Suppressor macrophage treated with lipopolysaccharide for 4 hours (primary cell): ENCODE data around the gene BNC2.

Experiments
- DNase-seq: peaks from one replicate; pipeline ENCODE4 v3.0.0-alpha.2; 2020

BNC2 gene

GRCh38 chr9:16708656-16709435 lies 161.6 kb downstream of the BNC2 start:
- DNase-seq = no peak

- DNase-seq = no peak
Measured at GRCh38 chr9:16705111-16705604, 165.3 kb downstream of the BNC2 start.

- DNase-seq = no peak
Measured at GRCh38 chr9:16704116-16705110, 166.1 kb downstream of the BNC2 start.

DNA sequence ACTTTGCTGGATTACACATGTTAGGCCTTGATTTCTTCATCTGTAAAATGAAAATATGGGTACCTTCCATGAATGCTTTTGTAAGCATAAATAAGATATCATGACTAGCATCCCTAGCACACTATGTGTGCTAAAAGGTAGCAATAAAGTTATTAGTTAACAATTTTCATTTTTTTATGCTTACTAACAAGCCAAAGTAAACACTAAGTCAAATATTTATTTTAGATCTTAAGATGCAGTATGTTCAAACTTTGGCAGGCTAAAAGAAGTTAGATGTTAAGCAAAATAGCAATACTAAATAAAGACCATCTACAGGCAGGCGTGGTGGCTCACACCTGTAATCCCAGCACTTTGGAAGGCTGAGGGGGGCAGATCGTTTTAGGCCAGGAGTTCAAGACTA lies 169.1 kb downstream of the BNC2 start:
- DNase-seq = no peak

GRCh38 chr9:16693616-16694015 lies 176.9 kb downstream of the BNC2 start:
- DNase-seq = no peak

DNA sequence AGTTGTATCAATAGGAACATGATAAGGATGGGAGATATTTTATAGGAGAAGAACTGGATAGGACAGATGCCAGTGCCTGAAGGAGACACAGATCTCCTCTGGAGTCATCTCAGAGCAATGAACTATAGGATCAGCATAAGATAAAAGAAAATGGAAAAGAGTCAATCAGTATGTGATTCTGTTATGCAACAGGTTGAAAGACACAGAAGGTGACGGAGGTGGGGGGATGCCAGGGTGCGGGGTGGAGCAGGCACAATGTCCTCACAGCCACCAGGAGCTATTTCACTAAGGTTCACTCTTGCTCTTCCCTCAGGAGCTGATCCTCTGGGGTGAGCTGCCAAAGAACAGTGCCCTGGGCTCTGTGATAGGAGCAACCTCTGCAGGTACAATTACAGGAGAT lies 179.8 kb downstream of the BNC2 start:
- DNase-seq = no peak

DNA sequence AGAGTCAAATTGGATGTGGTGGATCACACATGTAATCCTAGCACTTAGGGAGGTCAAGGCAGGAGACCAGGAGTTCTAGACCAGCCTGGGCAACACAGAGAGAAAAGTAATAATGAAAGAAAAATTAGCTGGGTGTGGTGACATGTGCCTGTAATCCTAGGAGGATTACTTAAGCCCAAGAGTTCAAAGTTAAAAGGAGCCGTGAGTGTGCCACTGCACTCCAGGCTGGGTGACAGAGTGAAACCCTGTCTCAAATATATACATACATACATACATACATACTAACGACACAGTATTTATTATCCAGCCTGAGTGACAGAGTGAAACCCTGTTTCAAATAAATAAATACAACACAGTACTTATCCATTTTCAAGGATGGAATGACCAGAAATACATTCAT lies 180.3 kb downstream of the BNC2 start:
- DNase-seq = no peak

GRCh38 chr9:16689351-16689938 lies 181.0 kb downstream of the BNC2 start:
- no peak for DNase-seq

- no peak for DNase-seq
Measured at GRCh38 chr9:16688814-16689213, 181.7 kb downstream of the BNC2 start.

GRCh38 chr9:16687678-16688369 lies 182.6 kb downstream of the BNC2 start:
- no peak for DNase-seq

- no peak for DNase-seq
Measured at GRCh38 chr9:16683326-16683725, 187.1 kb downstream of the BNC2 start.

DNA sequence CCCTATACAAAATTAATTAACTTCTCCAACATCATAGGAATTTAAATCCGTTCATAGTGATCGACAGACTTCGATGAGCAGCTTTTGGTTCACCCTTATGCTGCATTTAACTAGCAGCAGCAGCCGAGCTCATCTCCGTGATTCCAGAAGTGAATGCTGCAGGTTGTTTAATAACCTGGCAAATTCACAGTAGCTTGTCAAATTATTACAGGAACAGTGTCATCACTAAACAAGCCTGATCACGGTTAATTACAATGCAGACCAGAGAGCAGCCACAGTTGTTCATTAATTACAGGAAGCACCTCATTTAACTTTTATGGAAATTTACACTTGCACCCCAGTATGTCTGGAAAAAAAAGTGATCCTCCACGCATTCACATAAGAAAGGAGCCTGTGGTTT lies 188.2 kb downstream of the BNC2 start:
- no peak for DNase-seq

- no peak for DNase-seq
Measured at GRCh38 chr9:16681652-16681987, 188.8 kb downstream of the BNC2 start.

DNA sequence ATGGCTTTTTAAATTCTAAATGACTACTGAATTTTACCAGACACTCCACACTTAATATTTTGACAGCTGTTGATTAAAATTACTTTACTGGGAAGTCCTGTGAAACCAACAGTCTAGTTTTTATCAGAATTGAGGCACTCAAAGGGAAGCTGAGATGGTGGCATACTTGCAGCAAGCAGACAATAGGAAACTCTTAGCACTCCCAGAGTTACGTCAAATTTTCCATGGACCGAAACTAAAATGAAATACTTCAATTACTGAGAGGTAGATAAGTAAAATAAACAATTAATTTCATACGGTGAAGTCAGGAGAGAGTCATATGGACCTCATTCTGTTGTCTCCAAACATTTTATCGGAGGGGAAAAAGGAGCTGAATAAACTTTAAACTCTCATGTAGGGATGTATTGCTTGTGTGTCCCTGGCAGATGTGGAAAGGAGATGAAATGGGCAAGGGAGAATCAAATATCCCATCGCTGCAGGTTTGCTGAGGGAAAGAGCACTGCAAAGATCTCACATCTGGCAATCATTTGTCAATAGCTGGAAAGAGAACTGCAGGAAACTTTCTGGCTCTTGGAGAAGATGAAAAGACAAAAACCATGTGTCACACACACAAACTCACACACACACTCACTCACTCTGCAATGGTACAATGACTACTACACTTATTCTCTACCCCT lies 189.4 kb downstream of the BNC2 start:
- DNase-seq = no peak

DNA sequence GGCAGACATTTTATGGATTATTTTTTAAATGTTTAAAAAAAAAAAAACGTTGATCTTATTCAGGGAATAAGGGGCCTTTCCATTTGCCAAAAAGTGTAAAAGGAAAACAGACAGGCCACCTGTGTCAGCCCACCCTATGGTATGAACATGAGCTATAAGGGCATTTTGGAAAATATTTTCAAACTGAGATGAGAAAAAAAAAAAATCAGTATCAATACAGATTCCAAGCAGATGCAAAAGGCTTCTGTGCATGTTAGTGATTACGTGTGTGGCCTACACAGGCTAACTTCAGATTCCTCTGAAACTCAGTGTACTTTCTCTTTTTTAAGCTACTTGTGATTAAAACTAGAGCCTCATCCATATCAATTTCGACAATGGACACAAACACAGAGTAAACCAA lies 189.9 kb downstream of the BNC2 start:
- DNase-seq = no peak

DNA sequence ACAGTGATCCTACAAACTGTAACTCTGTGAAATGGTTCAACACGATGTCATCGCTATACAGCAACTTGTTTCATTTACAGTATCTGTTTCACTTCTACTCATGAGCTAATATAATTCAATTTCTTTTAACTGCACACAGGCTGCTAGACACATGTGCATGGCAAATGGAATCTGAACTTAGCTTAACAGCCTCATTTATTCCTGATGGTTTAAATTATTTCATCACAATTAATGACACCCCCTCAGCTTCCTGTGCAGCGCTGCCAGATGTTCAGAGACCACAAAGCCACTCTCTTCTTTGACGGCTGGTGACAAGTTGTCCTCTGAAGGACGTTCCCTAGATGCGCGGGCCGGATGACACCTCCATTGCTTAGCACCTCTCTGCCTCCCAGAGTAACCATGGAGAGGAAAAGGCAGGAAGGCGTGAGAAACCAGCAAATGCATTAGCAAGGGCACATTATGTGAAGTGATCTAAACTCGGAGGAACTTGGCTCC lies 191.1 kb downstream of the BNC2 start:
- peak; percentile 3 for DNase-seq

- no peak for DNase-seq
Measured at GRCh38 chr9:16676519-16676918, 194.0 kb downstream of the BNC2 start.

DNA sequence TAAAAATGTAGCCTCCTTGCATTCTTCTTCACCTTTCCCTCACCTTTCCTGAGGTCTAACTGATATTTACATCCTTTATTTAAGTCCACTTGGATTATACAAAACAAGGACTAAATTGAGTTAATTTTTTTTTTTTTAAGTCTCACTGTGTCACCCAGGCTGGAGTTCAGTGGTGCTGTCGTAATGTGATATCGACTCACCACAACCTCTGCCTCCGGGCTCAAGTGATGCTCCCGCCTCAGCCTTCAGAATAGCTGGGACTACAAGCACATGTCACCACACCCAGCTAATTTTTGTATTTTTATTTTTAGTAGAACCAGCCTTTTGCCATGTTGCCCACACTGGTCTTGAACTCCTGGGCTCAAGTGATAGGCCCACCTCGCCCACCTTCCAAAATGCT lies 195.3 kb downstream of the BNC2 start:
- DNase-seq = no peak

DNA sequence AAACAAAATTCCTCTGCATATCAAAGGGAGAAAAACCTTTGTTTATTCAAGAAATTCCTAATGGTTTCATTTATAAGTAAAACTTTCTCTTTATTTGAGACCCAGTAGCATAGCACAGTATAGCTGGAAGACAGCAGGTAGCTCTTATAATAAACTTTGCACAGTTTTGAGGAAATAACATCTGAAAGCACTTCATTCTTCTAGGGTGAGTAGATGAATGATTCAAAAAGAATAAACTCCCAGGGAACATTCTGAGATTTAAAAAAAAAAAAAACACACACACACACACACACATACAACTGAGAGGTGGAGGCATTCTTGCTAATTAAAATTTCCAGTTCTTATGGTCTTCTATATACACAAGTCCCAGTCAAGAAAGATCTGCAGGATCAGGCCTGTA lies 197.3 kb downstream of the BNC2 start:
- no peak for DNase-seq

DNA sequence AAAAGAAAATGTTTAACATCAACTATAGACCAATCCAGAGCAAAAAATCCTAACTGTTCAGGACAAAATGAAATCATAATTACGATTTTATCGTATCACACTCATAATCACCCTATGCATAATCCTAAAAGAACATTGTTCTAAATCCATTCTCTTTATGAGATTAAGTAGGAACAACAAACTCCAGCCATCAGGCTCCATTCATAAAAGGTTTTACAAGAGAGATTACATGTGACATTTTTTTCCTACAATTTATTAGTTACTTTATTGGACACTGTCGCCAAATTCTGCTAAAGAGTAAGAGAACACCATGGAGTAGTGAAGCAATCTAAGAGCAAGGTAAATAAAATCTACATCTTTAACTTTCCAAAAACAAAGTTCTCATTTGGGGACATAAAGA lies 198.0 kb downstream of the BNC2 start:
- DNase-seq = no peak

DNA sequence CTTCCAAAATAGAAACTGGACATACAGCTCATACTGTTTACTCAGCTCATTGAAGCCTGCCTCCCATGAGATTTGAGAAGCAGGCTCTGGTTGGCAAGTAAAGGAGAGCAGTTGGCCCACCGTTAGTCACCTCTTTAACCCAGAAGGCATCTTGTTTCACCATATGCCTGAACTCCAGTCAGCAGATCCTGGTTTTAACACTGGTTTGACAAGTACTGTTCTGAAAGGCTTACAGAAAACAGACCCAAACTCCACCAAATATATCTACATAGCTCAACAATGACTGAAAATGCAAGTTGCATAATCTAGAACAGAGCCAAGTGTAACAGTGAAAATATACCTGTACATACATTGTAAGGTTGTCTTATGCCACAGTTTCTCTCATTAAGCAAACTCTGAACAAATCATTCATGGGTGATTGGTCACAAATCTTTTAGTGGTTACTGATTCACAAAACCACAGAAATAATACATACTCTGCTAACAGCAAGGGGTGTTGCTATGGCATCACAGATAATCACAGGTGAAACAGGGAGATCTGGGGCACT lies 198.8 kb downstream of the BNC2 start:
- no peak for DNase-seq

DNA sequence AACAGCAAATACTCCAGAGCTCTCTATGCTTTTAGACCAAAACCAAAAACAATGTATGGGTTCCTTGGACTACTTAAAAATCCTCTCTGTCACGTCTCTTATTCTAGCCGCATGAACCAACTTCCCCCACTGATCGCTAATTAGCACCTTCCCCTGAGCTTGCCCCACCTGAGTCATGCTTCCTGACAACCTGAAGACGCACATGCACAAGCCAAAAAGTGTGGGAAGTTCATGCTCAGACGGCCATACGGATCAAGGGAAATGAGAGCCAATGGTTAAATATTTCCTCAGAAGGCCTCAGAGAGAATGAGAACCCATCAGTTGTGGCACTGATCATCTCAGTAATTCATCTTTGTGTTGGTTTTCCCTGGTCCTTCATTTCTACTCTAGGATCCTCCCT lies 199.7 kb downstream of the BNC2 start:
- DNase-seq = no peak
